HepG2 (cell line): ENCODE results near the gene HOXA11. TPM values are rescaled to one million over a fixed set of nuclear protein-coding genes. Genes with fewer than 3 reads are reported as not detected.

Experiments
- ATAC-seq: fragments of 200-7000 bp; cut with Tn5 transposase; 3 replicates; pipeline ENCODE4 v1.9.1; 2020; ENCODE audit warnings: mild to moderate bottlenecking, moderate library complexity
- BruUV-seq: library from RNA; stranded (reverse); fragments of 400-500 nt; replicated peaks from 2 replicates; lab custom pipeline; 2021; lab: Mats Ljungman, UMichigan
- CTCF ChIA-PET: fragments of 300-600 bp; formaldehyde crosslinking; extraction: SDS; loops from one replicate; lab custom pipeline; 2021; ENCODE audit warnings: low total read pairs, inconsistent platforms, low intra/inter-chr PET ratio; lab: Yijun Ruan, JAX
- POLR2A ChIA-PET: fragments of 350-600 bp; sonication (Branson Sonifier 250); formaldehyde crosslinking; loops from one replicate; lab custom pipeline; 2020; ENCODE audit warnings: antibody characterized with exemption, inconsistent platforms; lab: Yijun Ruan, JAX
- DNase-seq: peaks from one replicate; pipeline ENCODE4 v3.0.0-alpha.2; 2015; ENCODE audit warnings: low spot score
- FAIRE-seq: peaks from 3 replicates; lab custom pipeline; 2011; peaks lifted over from hg19 to GRCh38; lab: Jason Lieb, UNC
- H2AFZ ChIP-seq: one replicate; pipeline ENCODE4 v1.6.1; 2011; ENCODE audit warnings: low read length, inconsistent platforms
- H3K27ac ChIP-seq: fragments of 300-600 bp; 3 replicates; pipeline ENCODE4 v1.8.0; 2011; ENCODE audit warnings: mixed run types, mild to moderate bottlenecking, mixed read lengths, low read length, inconsistent platforms; ENCODE audit not compliant: insufficient read depth; ENCODE audit errors: extremely low read length
- H3K27me3 ChIP-seq, 2 experiments: fragments of 200-600 bp in 1 of 2; 2 replicates in 1 of 2; 3 replicates in 1 of 2; pipeline versions ENCODE4 v1.6.0 to v1.8.0; 2011; ENCODE audit warnings: low read length in 2 of 2, mild to moderate bottlenecking in 2 of 2, moderate library complexity in 2 of 2, inconsistent platforms in 1 of 2; ENCODE audit not compliant: insufficient read depth in 2 of 2, control insufficient read depth in 1 of 2
- H3K36me3 ChIP-seq, 2 experiments: fragments of 200-600 bp in 1 of 2; replicated peaks in 1 of 2; 2 replicates in 1 of 2; 3 replicates in 1 of 2; pipeline versions ENCODE4 v1.5.1 to v1.8.0; 2011; ENCODE audit warnings: low read length in 2 of 2, inconsistent platforms in 1 of 2; ENCODE audit not compliant: insufficient read depth in 2 of 2, control insufficient read depth in 1 of 2
- H3K4me1 ChIP-seq: 2 replicates; pipeline ENCODE4 v1.5.1; 2012; ENCODE audit warnings: low read length, inconsistent platforms; ENCODE audit not compliant: insufficient read depth
- H3K4me2 ChIP-seq: 2 replicates; pipeline ENCODE4 v1.6.0; 2011; ENCODE audit warnings: low read depth, low read length, inconsistent platforms
- H3K4me3 ChIP-seq, 3 experiments: fragments of 200-600 bp in 1 of 3; sonication (generic), shearing (Covaris generic) in 1 of 3; replicated peaks in 1 of 3; 2 replicates each; pipeline ENCODE4 v1.5.1; 2011 to 2016; ENCODE audit warnings: low read length in 3 of 3, inconsistent platforms in 2 of 3, low read depth in 2 of 3, mild to moderate bottlenecking in 2 of 3, control low read depth in 1 of 3, mixed read lengths in 1 of 3; ENCODE audit not compliant: insufficient read depth in 1 of 3
- H3K79me2 ChIP-seq: one replicate; pipeline ENCODE4 v1.6.1; 2011; ENCODE audit warnings: low read length, inconsistent platforms; ENCODE audit not compliant: insufficient read depth
- H3K9ac ChIP-seq: 2 replicates; pipeline ENCODE4 v1.6.0; 2011; ENCODE audit warnings: mild to moderate bottlenecking, low read depth, low read length, inconsistent platforms; ENCODE audit not compliant: insufficient read depth
- H3K9me3 ChIP-seq: 2 replicates; pipeline ENCODE4 v1.5.1; 2012; ENCODE audit warnings: mild to moderate bottlenecking, low read length
- H4K20me1 ChIP-seq: 2 replicates; pipeline ENCODE4 v1.6.0; 2011; ENCODE audit warnings: inconsistent platforms, mild to moderate bottlenecking, low read length, moderate library complexity; ENCODE audit not compliant: insufficient read depth
- DMAP1 ChIP-seq: IDR thresholded peaks from 2 replicates; pipeline ENCODE4 v1.6.1; 2016
- DNMT3B ChIP-seq: conservative IDR thresholded peaks from 2 replicates; pipeline ENCODE4 v1.6.1; 2016; ENCODE audit warnings: missing biosample characterization, control low read depth
- E2F2 ChIP-seq: sonication (generic); formaldehyde crosslinking; IDR thresholded peaks from 2 replicates; pipeline ENCODE4 v1.4.0; 2020; ENCODE audit warnings: missing genetic modification reagents, borderline replicate concordance
- FOXP1 ChIP-seq, 2 experiments: fragments of 450-650 bp in 1 of 2; IDR thresholded peaks; 2 replicates each; pipeline ENCODE4 v1.6.1; 2017 to 2018; ENCODE audit warnings: antibody characterized with exemption in 1 of 2
- MXD1 ChIP-seq: sonication (generic); formaldehyde crosslinking; IDR thresholded peaks from 2 replicates; pipeline ENCODE4 v1.4.0; 2020; ENCODE audit warnings: mild to moderate bottlenecking, missing genetic modification reagents
- RFX3 ChIP-seq: IDR thresholded peaks from 2 replicates; pipeline ENCODE4 v1.6.1; 2016; ENCODE audit warnings: missing biosample characterization, missing genetic modification reagents
- RNF2 ChIP-seq: fragments of 450-650 bp; conservative IDR thresholded peaks from 2 replicates; pipeline ENCODE4 v1.6.1; 2016; ENCODE audit warnings: low read depth
- SALL2 ChIP-seq: sonication (generic); formaldehyde crosslinking; IDR thresholded peaks from 2 replicates; pipeline ENCODE4 v1.8.1; 2023; ENCODE audit warnings: mild to moderate bottlenecking, missing genetic modification reagents, inconsistent platforms
- SP4 ChIP-seq: sonication (generic); formaldehyde crosslinking; IDR thresholded peaks from 2 replicates; pipeline ENCODE4 v1.8.1; 2023; ENCODE audit warnings: mild to moderate bottlenecking, missing genetic modification reagents
- ZNF230 ChIP-seq: sonication (generic); formaldehyde crosslinking; IDR thresholded peaks from 2 replicates; pipeline ENCODE4 v1.4.0; 2020; ENCODE audit warnings: mild to moderate bottlenecking, missing genetic modification reagents
- ZNF562 ChIP-seq: sonication (generic); formaldehyde crosslinking; IDR thresholded peaks from 2 replicates; pipeline ENCODE4 v1.8.0; 2022; ENCODE audit warnings: missing genetic modification reagents, borderline replicate concordance
- ZNF564 ChIP-seq: sonication (generic); formaldehyde crosslinking; IDR thresholded peaks from 2 replicates; pipeline ENCODE4 v1.8.1; 2023; ENCODE audit warnings: mild to moderate bottlenecking, missing genetic modification reagents
- ZNF790 ChIP-seq: sonication (generic); formaldehyde crosslinking; IDR thresholded peaks from 2 replicates; pipeline ENCODE4 v1.8.0; 2022; ENCODE audit warnings: missing genetic modification reagents, mild to moderate bottlenecking, borderline replicate concordance
- WGBS: methylation state at CpG from one replicate; pipeline ENCODE4 v1.1.6; 2017; ENCODE audit warnings: low lambda C conversion rate; 5-methylcytosine and 5-hydroxymethylcytosine counted together
- in situ Hi-C: cut with HindIII; loops from 2 replicates; pipeline ENCODE4 v1.10.0; 2017; ENCODE audit warnings: low pct_unique_long_range_greater_than_20kb; ENCODE audit not compliant: extremely low pct_ligation_motif_present
- intact Hi-C: fragments of 100-400 bp; cut with micrococcal nuclease; formaldehyde crosslinking; loops from one replicate; pipeline ENCODE4 v1.10.0; 2022; ENCODE audit not compliant: unreplicated experiment
- polyA plus RNA-seq, 8 experiments: library from polyadenylated mRNA; depleted of rRNA in 3 of 8; stranded (reverse) in 7 of 8; unstranded in 1 of 8; fragments of >200 nt; fragmentation: Illumina TruSeq in 4 of 8; extraction: Trizol in 4 of 8; gene quantifications; 2 replicates each; pipeline versions ENCODE4 v1.2.1 to v1.2.3, GENCODE V29; 2011 to 2016; ENCODE audit warnings: low read depth in 4 of 8, missing spikeins in 1 of 8, mixed read lengths in 1 of 8; ENCODE audit not compliant: insufficient read depth in 1 of 8
- total RNA-seq, 5 experiments: library from RNA; depleted of rRNA; stranded (reverse); fragments of >200 nt; fragmentation: Illumina TruSeq; extraction: Trizol; gene quantifications; 2 replicates each; pipeline ENCODE4 v1.2.3, GENCODE V29; 2016; ENCODE audit warnings: low read depth in 1 of 5
- TF ChIP-seq, protein P1 (sequence below): sonication (generic); formaldehyde crosslinking; IDR thresholded peaks from 2 replicates; pipeline ENCODE4 v1.4.0; 2020; ENCODE audit warnings: missing genetic modification reagents
- TF ChIP-seq, protein P2 (sequence below): sonication (generic); formaldehyde crosslinking; IDR thresholded peaks from 2 replicates; pipeline ENCODE4 v1.5.1; 2020; ENCODE audit warnings: mild to moderate bottlenecking, moderate library complexity, missing genetic modification reagents

Gene HOXA11
- total and polyA plus RNA-seq, 2 of the 13 experiments (the other 11 are each of a cell fraction or from before 2014, with no cell fraction given) = not detected

DNA sequence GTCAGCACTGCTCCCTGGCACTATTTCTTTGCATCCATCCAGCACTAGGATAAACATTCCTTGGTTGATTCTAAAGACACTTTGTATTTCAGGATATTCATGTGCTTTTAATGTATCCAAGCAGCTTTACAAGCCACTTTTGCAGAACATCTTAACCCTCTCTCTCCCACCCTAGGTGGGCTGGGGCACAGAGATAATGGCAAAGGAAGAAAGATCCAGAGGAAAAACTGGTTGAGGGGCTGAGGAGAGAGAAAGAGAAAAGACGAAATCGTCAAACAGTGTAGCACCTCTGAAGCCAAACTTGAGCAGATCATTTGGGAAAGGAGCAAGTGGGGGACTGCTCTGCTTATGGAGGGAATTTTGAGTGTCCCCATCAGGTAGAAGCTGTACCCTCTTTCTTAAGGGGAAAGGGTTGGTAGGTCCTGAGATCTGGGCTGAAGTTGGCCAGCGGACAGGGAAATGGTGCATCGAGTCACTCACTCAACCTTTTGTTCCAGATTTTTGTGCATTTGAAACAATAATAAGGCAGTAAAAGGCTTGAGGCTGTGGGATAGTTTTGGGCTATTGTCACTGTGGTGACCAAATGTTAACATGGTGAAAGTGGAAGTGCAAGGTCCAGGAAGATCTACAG, 19.0 kb upstream of the HOXA11 start:
- 13% methylated on average over 4 of the region's 4 CpGs for WGBS
- Histone ChIP-seq H3K36me3 (no peaks in the 10 kb centered on the region), H3K27ac (no peak overlapping the region), H2AFZ (no peak overlapping the region), H3K4me3 (no peak overlapping the region), H3K27me3 (peaks cover 15 to 83% of the 10 kb centered on the region in 2 experiments), H3K4me1 (peaks cover 23% of the 10 kb centered on the region), H3K4me2 (no peak overlapping the region), H3K9me3 (no peaks in the 10 kb centered on the region), H4K20me1 (peaks cover 1% of the 10 kb centered on the region; the same call in 1 of the 2 replicates), H3K9ac (no peak overlapping the region), H3K79me2 (no peaks in the 10 kb centered on the region)
- intact Hi-C loops (no loop called here), in situ Hi-C loops (loop anchor here (5.0 to 10.0 kb wide), 3 partner anchors 371 to 818 kb away; no protein-coding TSS in a partner anchor)
- no peak for ATAC-seq
- no peak for DNase-seq
- ChIA-PET CTCF (no interaction called here), POLR2A (no interaction called here)
- no peak for FAIRE-seq
- BruUV-seq = no TSS peak
- TF ChIP-seq FOXP1 (IDR thresholded peaks at IDR 0.05) (no peak), FOXP1 (CRISPR knock-in tag; IDR thresholded peaks at IDR 0.05) (no peak), E2F2 (no peak), DNMT3B (no peak), ZNF230 (CRISPR knock-in tag) (no peak)
- TF ChIP-seq, all 625 proteins: peak for 0

DNA sequence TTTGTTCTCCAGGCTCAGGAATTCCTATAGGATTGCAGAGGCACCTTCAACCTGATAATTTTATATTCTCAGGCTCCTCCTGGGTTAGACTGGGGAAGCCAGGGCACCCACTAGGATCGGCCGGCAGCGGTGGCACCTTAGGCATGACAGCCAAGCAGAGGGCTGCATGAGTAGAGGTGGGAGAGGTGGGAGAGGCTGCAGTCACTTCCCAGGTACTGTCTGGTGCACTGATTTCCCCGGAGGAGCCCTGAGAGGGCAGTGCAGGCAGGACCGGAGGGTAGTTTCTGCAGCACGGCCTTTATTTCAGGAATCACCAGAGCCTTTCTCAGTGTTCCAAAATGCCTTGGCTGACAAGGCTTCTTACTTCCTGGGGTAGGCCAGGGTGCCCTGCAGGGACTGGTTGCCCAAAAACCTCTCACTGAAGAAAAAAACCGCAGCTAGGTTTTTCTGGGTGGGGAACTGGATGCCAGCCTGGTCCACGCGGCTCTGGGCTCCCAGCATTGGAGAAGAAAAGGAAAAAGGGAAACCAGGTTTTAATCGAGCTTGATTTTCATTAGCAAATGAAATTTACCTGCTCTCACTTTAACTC, 18.4 kb upstream of the HOXA11 start:
- WGBS = 11% methylated on average over 8 of the region's 10 CpGs
- Histone ChIP-seq H2AFZ (no peak overlapping the region), H3K4me2 (no peak overlapping the region), H3K4me3 (no peak overlapping the region), H3K9ac (no peak overlapping the region), H3K36me3 (no peaks in the 10 kb centered on the region), H3K4me1 (peaks cover 29% of the 10 kb centered on the region), H3K27me3 (peaks cover 17 to 83% of the 10 kb centered on the region in 2 experiments), H3K79me2 (no peaks in the 10 kb centered on the region), H3K9me3 (no peaks in the 10 kb centered on the region), H3K27ac (no peak overlapping the region), H4K20me1 (peaks cover 3% of the 10 kb centered on the region; the same call in 1 of the 2 replicates)
- intact Hi-C loops (no loop called here), in situ Hi-C loops (loop anchor here (5.0 to 10.0 kb wide), 3 partner anchors 371 to 819 kb away; no protein-coding TSS in a partner anchor)
- CTCF ChIA-PET = no interaction called here
- ATAC-seq = no peak
- no peak for DNase-seq
- POLR2A ChIA-PET = no interaction called here
- no peak for FAIRE-seq
- BruUV-seq = no TSS peak
- TF ChIP-seq ZNF564 (CRISPR knock-in tag) = no peak
- no peak for TF ChIP-seq SP4 (CRISPR knock-in tag)
- no peak for TF ChIP-seq ZNF562
- TF ChIP-seq, protein P1, sequence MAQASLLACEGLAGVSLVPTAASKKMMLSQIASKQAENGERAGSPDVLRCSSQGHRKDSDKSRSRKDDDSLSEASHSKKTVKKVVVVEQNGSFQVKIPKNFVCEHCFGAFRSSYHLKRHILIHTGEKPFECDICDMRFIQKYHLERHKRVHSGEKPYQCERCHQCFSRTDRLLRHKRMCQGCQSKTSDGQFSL = no peak
- TF ChIP-seq DMAP1 (CRISPR knock-in tag) = no peak
- no peak for TF ChIP-seq RNF2
- TF ChIP-seq, protein P2, sequence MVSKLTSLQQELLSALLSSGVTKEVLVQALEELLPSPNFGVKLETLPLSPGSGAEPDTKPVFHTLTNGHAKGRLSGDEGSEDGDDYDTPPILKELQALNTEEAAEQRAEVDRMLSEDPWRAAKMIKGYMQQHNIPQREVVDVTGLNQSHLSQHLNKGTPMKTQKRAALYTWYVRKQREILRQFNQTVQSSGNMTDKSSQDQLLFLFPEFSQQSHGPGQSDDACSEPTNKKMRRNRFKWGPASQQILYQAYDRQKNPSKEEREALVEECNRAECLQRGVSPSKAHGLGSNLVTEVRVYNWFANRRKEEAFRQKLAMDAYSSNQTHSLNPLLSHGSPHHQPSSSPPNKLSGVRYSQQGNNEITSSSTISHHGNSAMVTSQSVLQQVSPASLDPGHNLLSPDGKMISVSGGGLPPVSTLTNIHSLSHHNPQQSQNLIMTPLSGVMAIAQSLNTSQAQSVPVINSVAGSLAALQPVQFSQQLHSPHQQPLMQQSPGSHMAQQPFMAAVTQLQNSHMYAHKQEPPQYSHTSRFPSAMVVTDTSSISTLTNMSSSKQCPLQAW (CRISPR knock-in tag) = no peak
- TF ChIP-seq SALL2 (CRISPR knock-in tag) = no peak
- TF ChIP-seq ZNF790 (CRISPR knock-in tag) = no peak
- no peak for TF ChIP-seq DNMT3B
- no peak for TF ChIP-seq RFX3 (CRISPR knock-in tag)
- TF ChIP-seq MXD1 (CRISPR knock-in tag) = no peak
